ENCODE data around the gene MYPN.

The MYPN gene

DNA sequence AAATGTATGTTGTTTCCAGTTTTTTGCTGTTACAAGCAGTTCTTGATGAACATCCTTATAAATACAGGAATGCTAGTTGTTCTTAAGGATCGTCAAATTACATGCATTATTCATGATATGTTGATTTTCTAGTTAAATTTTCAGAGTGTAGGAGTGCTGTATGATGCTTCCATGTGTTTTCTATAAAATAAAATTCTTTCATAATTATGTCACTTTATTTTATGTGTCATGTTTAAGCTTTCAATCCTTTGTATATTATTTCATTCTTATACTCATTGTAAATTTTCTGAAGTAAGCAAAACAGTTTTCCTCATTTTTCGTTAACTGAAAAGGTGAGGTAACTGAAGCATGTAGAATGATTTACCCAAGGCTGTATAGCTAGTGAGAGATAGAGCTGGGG is 16.8 kb upstream of the MYPN start:
- DNase-seq = no peak

DNA sequence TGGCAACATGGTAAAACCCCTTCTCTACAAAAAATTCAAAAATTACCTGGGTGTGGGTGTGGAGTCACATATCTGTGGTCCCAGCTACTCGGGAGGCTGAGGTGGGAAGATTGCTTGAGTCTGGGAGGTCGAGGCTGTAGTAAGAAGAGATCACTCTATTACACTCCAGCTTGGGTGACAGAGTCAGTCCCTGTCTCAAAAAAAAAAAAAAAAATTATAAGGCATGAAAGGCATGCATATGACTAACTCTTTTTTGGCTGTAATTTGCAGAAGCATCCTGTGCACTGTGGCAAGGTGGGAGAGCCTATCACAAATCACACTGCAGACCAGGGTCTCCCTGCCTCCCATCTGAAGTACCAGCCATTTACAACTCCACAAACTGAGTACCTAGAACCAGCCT is 14.1 kb upstream of the MYPN start:
- DNase-seq = no peak

DNA sequence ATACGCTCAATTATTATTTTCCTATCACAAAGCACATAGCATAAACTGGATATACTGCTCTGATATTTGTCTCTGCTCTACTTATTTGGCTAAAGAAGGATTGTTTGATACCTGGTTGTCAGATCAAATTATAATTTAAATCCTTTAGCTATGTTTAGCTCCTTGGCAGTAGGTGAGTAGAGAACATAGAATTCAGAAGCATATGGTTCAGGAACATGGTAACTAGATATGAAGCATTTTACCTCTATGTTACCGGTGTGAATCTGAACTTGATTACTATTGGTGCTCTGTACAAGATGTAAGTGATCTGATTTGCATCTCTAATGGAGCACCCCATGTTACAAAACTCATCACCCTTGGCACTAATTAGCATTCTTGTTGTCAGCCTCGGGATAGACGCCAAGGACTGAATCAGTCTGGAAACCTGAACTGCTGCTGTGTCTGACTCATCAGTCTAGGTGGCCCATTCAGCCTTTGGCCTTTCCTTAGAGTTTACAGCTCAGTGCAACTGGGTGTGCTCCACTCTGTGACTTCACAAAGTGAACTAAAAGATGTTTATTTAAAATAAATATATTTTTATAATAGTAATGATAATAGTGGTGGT is 12.3 kb upstream of the MYPN start:
- no peak for DNase-seq

DNA sequence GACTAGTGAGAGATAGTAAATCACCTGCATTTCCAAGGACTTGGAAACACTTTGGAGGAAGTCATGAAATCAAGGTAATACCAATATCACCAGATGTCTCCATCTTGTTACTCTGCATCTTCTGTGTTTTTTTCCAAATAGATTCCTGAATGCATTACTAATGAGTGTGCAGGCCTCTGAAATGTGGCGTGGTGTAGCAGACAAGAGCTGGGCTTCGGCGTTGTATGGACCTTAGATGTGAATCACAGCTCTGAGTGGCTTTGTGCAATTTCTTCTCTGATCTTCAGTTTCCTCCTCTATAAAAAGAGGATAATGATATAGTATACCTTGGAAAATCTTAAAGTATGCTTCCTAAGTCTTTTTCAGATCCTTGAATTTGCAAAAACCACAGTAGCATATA is 9.6 kb upstream of the MYPN start:
- DNase-seq = no peak

DNA sequence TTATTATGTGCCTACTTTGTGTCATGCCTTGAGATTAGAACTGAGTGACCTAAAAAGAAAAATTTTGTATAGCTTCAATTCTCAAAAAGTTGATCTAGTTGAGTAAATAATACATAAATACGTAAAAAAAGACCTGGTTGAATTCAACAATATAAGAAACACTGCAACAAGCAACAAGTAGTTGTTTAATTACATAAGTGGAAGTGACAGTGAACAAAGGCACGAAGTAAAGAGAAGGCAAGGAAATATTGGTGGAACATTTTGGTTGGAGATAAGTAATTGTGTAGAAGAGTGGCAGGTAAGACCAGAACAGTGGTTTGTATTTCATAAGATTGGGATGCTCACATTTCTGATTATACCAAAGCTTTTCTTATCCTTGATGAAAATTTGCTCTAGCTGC is 8.2 kb upstream of the MYPN start:
- no peak for DNase-seq

DNA sequence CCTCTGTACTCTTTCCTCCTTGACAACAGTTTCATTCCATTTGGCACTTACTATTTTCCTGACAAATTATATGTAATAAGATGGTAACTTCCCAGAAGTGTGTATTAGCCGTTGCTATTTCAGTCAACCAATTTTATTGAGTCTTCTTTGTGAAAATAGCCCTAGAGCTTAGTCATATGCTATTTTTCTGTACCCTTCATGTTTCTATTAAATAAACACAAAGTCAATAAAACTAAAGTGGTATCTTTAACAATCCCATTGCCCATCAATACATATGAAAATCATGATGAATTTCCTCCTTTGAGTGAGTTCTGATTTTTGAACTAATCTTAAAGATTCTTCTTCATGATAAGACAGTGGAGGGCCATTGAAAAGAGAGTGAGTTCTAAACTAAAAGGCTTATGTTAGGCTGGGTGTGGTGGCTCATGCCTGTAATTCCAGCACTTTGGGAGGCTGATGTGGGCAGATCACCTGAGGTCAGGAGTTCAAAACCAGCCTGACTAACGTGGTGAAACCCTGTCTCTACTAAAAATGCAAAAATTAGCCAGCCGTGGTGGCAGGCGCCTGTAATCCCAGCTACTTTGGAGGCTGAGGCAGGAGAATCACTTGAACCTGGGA is 5.9 kb upstream of the MYPN start:
- no peak for DNase-seq

DNA sequence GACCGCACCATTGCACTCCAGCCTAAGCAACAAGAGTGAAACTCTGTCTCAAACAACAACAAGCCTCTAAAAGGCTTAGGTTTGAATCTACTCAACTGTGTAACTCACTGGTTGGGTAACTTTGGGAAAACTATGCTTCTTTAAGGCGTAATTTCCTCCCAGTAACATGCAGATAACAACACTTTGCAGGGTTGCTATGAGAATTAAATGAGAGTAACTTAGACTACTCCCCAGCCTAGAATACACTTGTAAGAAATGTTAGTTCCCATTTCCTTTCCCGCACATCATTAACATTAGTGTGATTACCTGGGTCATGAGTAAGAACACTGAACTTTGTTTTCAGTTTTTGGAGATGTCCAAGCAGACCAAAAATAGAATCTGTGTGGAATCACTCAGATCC is 5.4 kb upstream of the MYPN start:
- no peak for DNase-seq

DNA sequence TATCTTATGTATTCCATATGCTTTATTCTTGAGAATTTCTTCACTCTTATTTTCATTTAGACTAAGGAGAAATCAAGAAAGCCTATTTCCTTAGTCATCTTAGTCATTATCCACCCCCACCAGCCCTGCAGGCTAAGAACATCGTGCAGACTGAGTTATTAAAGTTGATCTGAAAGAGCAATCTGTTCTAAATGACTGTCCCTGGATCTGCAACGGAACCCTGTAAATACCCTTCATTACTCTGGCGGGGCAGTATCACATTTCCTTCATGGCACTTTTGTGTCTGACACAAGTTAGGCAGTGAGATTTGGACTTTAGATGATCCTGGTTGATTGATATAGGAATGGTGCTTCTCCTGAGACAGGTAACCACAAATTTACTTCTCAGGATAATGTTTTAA is 3.5 kb upstream of the MYPN start:
- DNase-seq = peak; percentile 30

DNA sequence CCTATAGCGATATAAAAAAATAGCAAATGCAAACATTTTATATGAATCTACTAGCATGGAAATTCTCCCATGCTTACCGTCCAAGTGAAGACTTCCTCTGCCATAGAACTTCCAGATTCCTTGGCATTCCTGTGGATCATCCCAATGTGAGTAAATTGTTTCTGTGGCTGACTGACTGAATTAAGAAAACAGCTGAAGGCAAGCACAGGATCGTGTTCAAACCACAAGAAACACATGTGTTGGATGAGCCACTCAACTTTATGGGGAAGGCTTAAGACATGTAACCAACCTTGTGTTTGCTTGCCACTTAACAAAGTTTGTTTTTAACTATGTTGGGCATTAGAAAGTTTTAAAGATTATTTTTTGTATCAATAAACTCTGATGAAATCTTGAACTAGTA is 2.6 kb upstream of the MYPN start:
- DNase-seq = no peak

DNA sequence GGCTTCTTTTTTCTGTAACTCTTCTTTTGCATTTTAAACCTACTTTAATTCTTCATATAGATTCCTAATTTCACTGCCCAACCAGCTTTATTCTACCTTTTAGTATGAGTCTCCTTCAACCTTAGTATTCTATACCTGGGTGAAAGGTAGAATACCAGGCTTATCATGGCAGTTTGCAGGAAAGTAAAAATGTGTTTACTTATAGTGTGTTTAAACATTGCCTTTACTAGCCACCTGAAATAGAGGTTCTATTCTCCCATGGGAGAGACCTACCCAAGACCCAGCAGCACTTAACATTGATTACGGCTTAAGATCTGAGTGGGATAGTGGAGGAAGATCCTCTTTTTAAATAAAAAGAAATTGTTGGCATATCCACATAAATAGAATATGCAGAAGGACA is 1.6 kb upstream of the MYPN start:
- DNase-seq = no peak

DNA sequence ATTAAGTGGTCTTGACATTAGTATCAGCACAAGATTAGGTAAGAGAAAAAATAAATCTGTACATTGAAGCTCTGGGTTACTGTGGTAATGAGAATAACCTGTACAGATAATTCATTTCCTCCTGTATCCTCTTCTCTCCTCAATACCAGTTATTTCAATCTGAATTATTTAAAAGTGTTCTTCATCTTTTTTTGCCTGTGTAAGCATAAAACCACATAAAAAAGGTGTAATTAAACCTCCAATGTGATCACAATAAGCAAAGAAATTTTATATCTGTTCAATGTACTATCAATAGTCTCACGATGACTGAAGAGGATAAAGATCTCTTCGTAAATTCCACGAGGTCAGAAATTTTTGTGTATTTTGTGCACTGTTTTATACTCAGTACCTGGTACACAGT is 1.2 kb upstream of the MYPN start:
- no peak for DNase-seq

DNA sequence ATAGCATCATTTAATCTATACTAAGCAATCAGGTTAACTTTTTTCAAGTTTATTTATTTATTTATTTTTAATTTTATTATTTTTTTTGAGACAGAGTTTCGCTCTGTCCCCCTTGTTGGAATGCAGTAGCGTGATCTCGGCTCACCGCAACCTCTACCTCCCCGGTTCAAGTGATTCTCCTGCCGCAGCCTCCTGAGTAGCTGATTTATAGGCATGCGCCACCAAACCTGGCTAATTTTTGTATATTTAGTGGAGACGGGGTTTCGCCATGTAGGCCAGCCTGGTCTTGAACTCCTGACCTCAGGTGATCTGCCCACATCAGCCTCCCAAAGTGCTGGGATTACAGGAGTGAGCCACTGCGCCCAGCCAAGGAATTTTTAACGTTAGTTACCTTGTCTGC is 635 bp upstream of the MYPN start:
- no peak for DNase-seq

DNA sequence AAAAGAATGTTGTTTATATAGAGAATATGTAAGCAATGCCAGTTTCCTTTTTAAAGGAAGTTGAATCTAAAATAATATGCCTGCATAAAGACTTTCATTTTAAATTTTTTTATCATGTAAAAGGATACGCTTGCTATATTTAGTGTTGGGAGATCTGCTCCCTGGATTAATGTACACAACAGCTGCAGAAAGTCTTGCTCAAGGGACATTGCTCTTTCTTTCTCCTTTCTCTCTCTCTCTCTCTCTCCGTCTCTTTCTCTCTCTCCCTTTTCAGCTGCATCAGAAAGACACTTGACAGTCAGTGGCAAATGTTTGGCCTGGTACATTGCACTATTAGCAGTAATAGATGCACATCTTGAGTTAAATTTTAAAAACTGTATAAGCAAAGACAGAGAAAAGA is 739 bp downstream of the MYPN start:
- DNase-seq = peak; percentile 25

DNA sequence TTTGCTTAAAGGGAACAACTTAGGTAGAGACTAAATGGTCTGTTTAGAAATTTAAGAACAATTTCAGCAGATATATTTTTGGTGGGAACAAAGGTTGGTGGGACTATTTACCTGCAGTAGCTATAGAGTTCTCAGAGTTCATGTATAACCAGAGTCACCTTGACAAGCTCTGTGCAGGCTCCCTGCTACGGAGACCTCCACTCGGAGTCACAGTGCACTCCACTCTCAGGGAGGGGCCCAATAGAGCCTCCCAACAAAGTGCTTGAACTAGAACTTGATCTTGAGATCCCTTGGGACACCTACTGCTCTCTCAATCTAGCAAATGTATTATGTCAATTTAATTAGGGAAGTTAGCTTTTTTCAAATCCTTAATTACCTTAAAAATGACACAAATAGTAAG is 2.3 kb downstream of the MYPN start:
- no peak for DNase-seq

DNA sequence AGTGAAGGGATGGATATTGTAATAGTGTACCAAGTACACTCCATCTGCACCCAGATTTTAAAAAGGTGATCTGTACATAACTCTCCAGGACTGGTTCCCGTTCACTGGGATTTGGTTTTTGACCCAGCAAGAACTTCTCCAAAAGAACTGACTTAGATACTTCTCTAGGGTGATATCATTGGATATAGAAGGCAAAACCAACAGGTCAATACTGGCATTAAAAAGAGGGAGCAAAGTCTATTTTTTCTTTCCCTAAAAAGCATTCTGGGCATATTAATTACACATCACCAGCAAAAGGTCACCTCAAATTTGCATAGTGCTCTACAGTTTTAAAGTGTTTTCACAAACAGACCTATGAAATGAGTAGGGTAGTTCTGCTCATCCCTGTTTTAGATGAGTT is 3.5 kb downstream of the MYPN start:
- no peak for DNase-seq

DNA sequence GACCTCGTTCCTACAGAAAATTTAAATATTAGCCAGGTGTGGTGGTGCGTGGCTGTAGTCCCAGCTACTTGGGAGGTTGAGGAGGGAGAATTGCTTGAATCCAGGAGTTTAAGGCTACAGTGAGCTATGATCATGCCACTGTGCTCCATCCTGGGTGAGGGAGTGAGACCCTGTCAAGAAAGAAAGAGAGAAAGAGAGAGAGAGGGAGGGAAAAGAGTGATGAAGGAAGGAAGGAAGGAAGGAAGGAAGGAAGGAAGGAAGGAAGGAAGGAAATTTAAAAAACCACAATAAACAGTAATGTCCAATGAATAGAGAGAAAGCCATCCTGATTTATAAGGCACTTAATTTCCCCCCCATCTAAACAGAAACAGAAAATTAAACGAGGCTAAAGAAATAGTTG is 9.4 kb downstream of the MYPN start:
- DNase-seq = no peak

DNA sequence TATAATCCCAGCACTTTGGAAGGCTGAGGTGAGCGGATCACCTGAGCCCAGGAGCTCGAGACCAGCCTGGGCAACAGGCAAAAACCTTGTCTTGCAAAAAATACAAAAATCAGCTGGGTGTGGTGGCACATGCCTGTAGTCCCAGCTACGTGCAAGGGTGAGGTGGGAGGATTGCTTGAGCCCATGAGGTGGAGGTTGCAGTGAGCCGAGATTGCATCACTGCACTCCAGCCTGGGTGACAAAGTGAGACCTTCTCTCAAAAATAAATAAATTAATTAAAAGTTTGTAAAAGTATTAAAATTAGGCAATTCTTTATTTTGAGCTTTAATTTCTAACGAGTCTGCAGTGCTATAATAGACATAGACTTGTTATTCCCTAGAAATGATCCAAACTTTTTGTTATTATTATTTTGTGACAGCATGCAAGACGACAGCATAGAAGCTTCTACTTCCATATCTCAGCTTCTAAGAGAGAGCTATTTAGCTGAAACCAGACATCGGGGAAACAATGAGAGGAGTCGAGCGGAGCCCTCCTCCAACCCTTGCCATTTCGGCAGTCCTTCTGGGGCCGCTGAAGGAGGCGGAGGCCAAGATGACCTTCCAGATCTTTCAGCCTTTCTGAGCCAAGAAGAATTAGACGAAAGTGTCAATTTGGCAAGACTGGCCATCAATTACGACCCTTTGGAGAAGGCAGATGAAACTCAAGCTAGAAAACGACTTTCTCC is 11.9 kb downstream of the MYPN start:
- peak; percentile 40 for DNase-seq

DNA sequence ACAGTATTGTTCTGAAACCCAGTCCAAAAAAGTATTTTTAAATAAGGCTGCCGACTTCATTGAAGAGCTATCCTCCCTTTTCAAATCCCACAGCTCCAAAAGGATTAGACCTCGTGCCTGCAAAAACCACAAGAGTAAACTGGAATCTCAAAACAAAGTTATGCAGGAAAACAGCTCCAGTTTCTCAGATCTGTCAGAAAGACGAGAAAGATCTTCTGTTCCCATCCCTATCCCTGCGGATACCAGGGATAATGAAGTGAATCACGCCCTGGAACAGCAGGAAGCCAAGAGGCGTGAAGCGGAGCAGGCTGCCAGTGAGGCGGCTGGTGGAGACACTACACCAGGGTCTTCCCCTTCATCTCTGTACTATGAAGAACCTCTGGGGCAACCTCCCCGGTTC is 12.6 kb downstream of the MYPN start:
- DNase-seq = peak; percentile 34

DNA sequence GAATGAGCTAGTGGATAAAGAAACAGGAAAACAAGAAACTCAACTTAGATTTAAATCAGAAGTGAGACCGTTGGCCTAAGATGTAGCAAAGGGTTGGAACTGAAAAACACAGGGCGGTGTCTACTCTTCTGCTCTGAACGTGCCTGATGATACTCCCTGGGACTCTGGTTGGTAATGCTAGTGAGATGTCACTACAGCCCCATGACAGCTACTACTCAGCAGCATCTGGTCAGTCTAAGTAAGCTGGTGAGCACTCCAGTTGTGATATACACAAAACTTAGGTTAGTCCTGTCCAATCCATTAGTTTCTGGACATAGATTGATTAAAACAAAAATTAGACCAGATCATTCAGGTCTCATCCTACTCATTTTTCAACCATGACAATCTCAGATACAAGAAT is 15.4 kb downstream of the MYPN start:
- no peak for DNase-seq

DNA sequence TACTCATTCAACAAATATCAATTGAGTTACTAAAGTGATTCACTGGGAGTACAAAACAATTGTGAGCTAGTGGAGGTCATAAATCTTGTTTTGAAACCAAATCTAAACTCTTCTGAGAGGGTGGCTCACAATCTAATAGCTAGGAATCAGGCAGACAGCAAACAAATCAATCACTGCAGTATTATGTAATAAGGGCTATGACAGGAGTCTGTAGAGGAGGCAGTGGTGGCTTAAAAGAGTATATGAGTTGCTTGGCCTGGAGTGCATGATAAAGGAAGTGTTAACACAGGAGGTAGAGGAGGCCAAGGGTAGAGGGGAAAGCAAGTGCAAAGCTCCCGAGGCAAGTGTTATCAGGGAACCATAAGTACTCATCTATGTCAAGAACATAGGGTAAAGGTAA is 16.5 kb downstream of the MYPN start:
- no peak for DNase-seq

DNA sequence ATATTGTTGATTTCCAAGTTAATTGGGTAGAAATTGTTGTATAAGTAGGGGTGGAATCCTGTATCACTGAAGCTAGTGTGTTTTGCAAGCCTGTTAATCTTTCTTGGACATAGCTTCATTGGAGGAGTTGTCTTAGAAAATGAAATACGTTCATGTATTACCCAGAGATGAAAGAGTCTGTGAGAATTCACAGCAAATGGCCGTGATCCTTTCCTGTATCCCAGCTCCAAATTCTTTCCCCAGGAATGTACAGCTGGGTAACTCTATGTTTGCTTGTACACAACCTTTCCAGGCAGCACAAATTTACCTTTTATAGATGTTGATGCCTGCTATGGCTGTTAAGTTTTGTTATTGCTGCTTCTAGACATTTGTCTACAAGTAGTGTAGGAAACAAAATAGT is 18.7 kb downstream of the MYPN start:
- DNase-seq = no peak

DNA sequence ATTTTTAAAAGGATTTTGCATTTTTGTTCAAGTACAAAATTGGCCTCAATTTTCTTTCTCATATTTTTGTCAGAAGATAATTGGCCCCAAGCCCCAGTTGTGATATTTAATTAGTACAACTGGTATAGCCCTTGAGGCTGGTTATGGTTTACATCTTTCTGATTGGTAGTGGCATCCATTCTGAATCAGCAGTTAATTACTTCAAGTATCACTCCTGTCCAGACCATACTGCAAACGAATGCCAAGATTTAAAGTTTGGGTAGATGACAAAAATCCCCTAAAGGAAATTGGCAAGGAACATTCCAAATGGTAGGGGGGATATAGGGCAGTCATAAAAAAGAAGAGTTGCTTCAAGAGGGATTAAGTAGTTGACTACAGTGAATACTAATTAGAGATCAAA is 23.1 kb downstream of the MYPN start:
- no peak for DNase-seq

DNA sequence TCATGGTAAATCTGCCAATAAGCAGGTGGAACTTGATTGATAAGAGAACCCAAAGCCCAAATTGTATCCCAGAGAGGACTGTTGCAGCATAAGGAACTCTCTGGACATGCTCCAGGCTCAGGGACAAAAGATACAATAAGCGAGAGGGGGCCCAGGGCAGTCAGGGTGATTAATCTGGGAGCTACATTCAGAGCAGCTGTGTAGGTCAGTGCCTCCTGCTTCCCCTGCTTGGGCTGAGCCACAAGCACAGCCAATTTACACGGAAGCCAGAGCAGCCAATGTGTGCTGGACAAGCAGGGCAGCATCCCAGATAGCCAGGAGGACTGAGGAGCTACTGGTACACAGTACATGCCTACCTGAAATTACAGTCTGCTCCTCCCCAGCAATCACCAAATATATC is 24.2 kb downstream of the MYPN start:
- peak; percentile 32 for DNase-seq

DNA sequence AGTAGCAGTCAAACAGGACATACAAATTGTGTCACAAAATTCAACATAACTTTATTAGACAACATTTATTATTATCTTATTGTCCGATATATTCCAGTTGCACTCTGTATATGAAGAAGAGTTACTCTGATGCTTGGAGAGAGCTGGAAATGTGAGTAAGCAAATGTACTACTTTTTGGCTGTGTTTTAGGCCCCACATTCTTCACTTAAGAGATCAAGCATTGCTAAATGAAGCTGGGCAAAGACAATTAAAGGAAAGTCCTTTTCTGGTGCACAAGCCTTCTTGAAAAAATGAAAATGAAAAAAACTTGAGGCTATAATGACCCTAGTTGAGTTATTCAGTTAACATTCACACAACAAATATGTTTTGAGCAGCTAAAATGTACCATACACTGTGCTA is 26.1 kb downstream of the MYPN start:
- no peak for DNase-seq
